Effector memory CD4-positive, alpha-beta T cell (primary cell): ENCODE results near the gene TSHZ2.
"Not testable (repeated sequence)": the region's sequence is repeated elsewhere in the genome, so short reads cannot be mapped to it uniquely, and the experiment has no call there.

Source experiments
- DNase-seq, 3 donors: peaks; one replicate each; pipeline ENCODE4 v3.0.0-alpha.2; 2020
- H3K27ac ChIP-seq: 2 replicates; pipeline ENCODE4 v1.7.0; 2013; ENCODE audit warnings: mild to moderate bottlenecking, low read length, moderate library complexity; ENCODE audit not compliant: insufficient read depth, poor library complexity, severe bottlenecking
- H3K27me3 ChIP-seq: replicated peaks from 2 replicates; pipeline ENCODE4 v1.7.0; 2013; ENCODE audit warnings: mild to moderate bottlenecking, low read length; ENCODE audit not compliant: insufficient read depth, control insufficient read depth, poor library complexity, severe bottlenecking
- H3K36me3 ChIP-seq: 2 replicates; pipeline ENCODE4 v1.7.0; 2013; ENCODE audit warnings: mild to moderate bottlenecking, low read length, moderate library complexity; ENCODE audit not compliant: control insufficient read depth, insufficient read depth
- H3K4me1 ChIP-seq: 2 replicates; pipeline ENCODE4 v1.7.0; 2013; ENCODE audit warnings: low read length, mild to moderate bottlenecking; ENCODE audit not compliant: control insufficient read depth, insufficient read depth, poor library complexity, severe bottlenecking
- H3K4me3 ChIP-seq: 2 replicates; pipeline ENCODE4 v1.7.0; 2013; ENCODE audit warnings: low read length, low read depth, mild to moderate bottlenecking; ENCODE audit not compliant: insufficient read depth, poor library complexity, severe bottlenecking
- H3K9me3 ChIP-seq: 2 replicates; pipeline ENCODE4 v1.7.0; 2013; ENCODE audit warnings: mild to moderate bottlenecking, low read length, moderate library complexity; ENCODE audit not compliant: control insufficient read depth

Gene TSHZ2

GRCh38 chr20:53448426-53448825 lies 476.3 kb downstream of the TSHZ2 start:
- Histone ChIP-seq H3K4me1 (no peaks in the 10 kb centered on the region), H3K27me3 (no peaks in the 10 kb centered on the region), H3K4me3 (no peak overlapping the region), H3K27ac (no peak overlapping the region), H3K9me3 (peaks cover 6% of the 10 kb centered on the region), H3K36me3 (no peaks in the 10 kb centered on the region)
- no peak for DNase-seq

- Histone ChIP-seq H3K4me3 (no peak overlapping the region), H3K27me3 (no peaks in the 10 kb centered on the region), H3K4me1 (no peaks in the 10 kb centered on the region), H3K27ac (no peak overlapping the region), H3K36me3 (no peaks in the 10 kb centered on the region), H3K9me3 (peaks cover 6% of the 10 kb centered on the region)
- DNase-seq = no peak
Measured at GRCh38 chr20:53448875-53449274, 476.7 kb downstream of the TSHZ2 start.

GRCh38 chr20:53453076-53453475 lies 480.9 kb downstream of the TSHZ2 start:
- no peak for DNase-seq
- H3K9me3 ChIP-seq = peaks cover 6% of the 10 kb centered on the region
- no peak overlapping the region for H3K4me3 ChIP-seq
- H3K27me3 ChIP-seq = no peaks in the 10 kb centered on the region
- H3K4me1 ChIP-seq = no peaks in the 10 kb centered on the region
- H3K27ac ChIP-seq = no peak overlapping the region
- no peaks in the 10 kb centered on the region for H3K36me3 ChIP-seq

GRCh38 chr20:53454675-53455276 lies 482.6 kb downstream of the TSHZ2 start:
- Histone ChIP-seq H3K36me3 (no peaks in the 10 kb centered on the region), H3K27me3 (no peaks in the 10 kb centered on the region), H3K4me3 (no peak overlapping the region), H3K27ac (no peak overlapping the region), H3K9me3 (peaks cover 2% of the 10 kb centered on the region), H3K4me1 (no peaks in the 10 kb centered on the region)
- DNase-seq = no peak

- no peaks in the 10 kb centered on the region for H3K9me3 ChIP-seq
- H3K36me3 ChIP-seq = no peaks in the 10 kb centered on the region
- H3K4me3 ChIP-seq = no peak overlapping the region
- H3K27ac ChIP-seq = no peak overlapping the region
- DNase-seq = no peak
- no peaks in the 10 kb centered on the region for H3K27me3 ChIP-seq
- no peaks in the 10 kb centered on the region for H3K4me1 ChIP-seq
Measured at GRCh38 chr20:53463101-53463972, 491.2 kb downstream of the TSHZ2 start.

GRCh38 chr20:53466279-53466678 lies 494.1 kb downstream of the TSHZ2 start:
- Histone ChIP-seq H3K27ac (no peak overlapping the region), H3K4me1 (no peaks in the 10 kb centered on the region), H3K36me3 (no peaks in the 10 kb centered on the region), H3K27me3 (no peaks in the 10 kb centered on the region), H3K9me3 (no peaks in the 10 kb centered on the region), H3K4me3 (no peak overlapping the region)
- DNase-seq = no peak

GRCh38 chr20:53468587-53468986 lies 496.4 kb downstream of the TSHZ2 start:
- no peak overlapping the region for H3K4me3 ChIP-seq
- no peaks in the 10 kb centered on the region for H3K4me1 ChIP-seq
- H3K27ac ChIP-seq = no peak overlapping the region
- DNase-seq = no peak
- H3K9me3 ChIP-seq = no peaks in the 10 kb centered on the region
- H3K27me3 ChIP-seq = no peaks in the 10 kb centered on the region
- H3K36me3 ChIP-seq = no peaks in the 10 kb centered on the region

- H3K27me3 ChIP-seq, H3K9me3 ChIP-seq, H3K4me1 ChIP-seq, H3K4me3 ChIP-seq, H3K27ac ChIP-seq, H3K36me3 ChIP-seq, DNase-seq: not testable (repeated sequence)
Measured at GRCh38 chr20:53472859-53473258, 500.7 kb downstream of the TSHZ2 start.

GRCh38 chr20:53480913-53481312 lies 508.8 kb downstream of the TSHZ2 start:
- Histone ChIP-seq H3K27me3 (no peaks in the 10 kb centered on the region), H3K9me3 (no peaks in the 10 kb centered on the region), H3K4me1 (no peaks in the 10 kb centered on the region), H3K4me3 (no peak overlapping the region), H3K36me3 (no peaks in the 10 kb centered on the region), H3K27ac (no peak overlapping the region)
- no peak for DNase-seq

- Histone ChIP-seq H3K27ac (no peak overlapping the region), H3K9me3 (no peaks in the 10 kb centered on the region), H3K4me1 (no peaks in the 10 kb centered on the region), H3K4me3 (no peak overlapping the region), H3K27me3 (no peaks in the 10 kb centered on the region), H3K36me3 (no peaks in the 10 kb centered on the region)
- no peak for DNase-seq
Measured at GRCh38 chr20:53487461-53488200, 515.5 kb downstream of the TSHZ2 start.
